Activated CD4-positive, alpha-beta T cell treated with anti-CD3 and anti-CD28 coated beads, Interleukin-2, amount 10 ng/mL, durations not matched to agents 7 days and 5 days (primary cell): Measurements from ENCODE around the gene PTRH1. TPM values are rescaled to one million over a fixed set of nuclear protein-coding genes. Genes with fewer than 3 reads are reported as not detected.
A peak's percentile ranks its signal among the peaks of the same experiment; 100 is the strongest.
"Not testable (repeated sequence)": the region's sequence is repeated elsewhere in the genome, so short reads cannot be mapped to it uniquely, and the experiment has no call there.

Experiments used
- CTCF ChIA-PET: fragments of 350-600 bp; sonication (Branson Sonifier 250); formaldehyde crosslinking; loops from one replicate; lab custom pipeline; 2021; ENCODE audit warnings: antibody characterized with exemption; lab: Charles Lee
- POLR2A ChIA-PET: fragments of 350-600 bp; sonication (Branson Sonifier 250); formaldehyde crosslinking; loops from one replicate; lab custom pipeline; 2021; ENCODE audit warnings: antibody characterized with exemption; lab: Charles Lee
- DNase-seq: peaks from one replicate; pipeline ENCODE4 v3.0.0-alpha.2; 2020
- H3K27ac Mint-ChIP-seq: one replicate; pipeline ENCODE4 v1.8.0; 2021; ENCODE audit warnings: mild to moderate bottlenecking, moderate library complexity, mixed read lengths
- H3K27me3 Mint-ChIP-seq: one replicate; pipeline ENCODE4 v1.8.0; 2021; ENCODE audit warnings: mixed read lengths
- H3K36me3 Mint-ChIP-seq: one replicate; pipeline ENCODE4 v1.8.0; 2021; ENCODE audit warnings: low read depth, mixed read lengths
- H3K4me1 Mint-ChIP-seq: one replicate; pipeline ENCODE4 v1.8.0; 2021; ENCODE audit warnings: mixed read lengths
- H3K4me3 Mint-ChIP-seq: one replicate; pipeline ENCODE4 v1.8.0; 2021; ENCODE audit warnings: mild to moderate bottlenecking, moderate library complexity, mixed read lengths
- H3K9me3 Mint-ChIP-seq: one replicate; pipeline ENCODE4 v1.8.0; 2021; ENCODE audit warnings: mixed read lengths
- total RNA-seq, 2 experiments: library from RNA; stranded (reverse); gene quantifications; one replicate each; pipeline ENCODE4 v1.2.3, GENCODE V29; 2021

Gene PTRH1, protein sequence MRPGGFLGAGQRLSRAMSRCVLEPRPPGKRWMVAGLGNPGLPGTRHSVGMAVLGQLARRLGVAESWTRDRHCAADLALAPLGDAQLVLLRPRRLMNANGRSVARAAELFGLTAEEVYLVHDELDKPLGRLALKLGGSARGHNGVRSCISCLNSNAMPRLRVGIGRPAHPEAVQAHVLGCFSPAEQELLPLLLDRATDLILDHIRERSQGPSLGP
- 10 to 100 TPM in 1 of 2 experiments, 1 to 10 TPM in 1; 8.7 to 11.0 TPM for total RNA-seq

DNA sequence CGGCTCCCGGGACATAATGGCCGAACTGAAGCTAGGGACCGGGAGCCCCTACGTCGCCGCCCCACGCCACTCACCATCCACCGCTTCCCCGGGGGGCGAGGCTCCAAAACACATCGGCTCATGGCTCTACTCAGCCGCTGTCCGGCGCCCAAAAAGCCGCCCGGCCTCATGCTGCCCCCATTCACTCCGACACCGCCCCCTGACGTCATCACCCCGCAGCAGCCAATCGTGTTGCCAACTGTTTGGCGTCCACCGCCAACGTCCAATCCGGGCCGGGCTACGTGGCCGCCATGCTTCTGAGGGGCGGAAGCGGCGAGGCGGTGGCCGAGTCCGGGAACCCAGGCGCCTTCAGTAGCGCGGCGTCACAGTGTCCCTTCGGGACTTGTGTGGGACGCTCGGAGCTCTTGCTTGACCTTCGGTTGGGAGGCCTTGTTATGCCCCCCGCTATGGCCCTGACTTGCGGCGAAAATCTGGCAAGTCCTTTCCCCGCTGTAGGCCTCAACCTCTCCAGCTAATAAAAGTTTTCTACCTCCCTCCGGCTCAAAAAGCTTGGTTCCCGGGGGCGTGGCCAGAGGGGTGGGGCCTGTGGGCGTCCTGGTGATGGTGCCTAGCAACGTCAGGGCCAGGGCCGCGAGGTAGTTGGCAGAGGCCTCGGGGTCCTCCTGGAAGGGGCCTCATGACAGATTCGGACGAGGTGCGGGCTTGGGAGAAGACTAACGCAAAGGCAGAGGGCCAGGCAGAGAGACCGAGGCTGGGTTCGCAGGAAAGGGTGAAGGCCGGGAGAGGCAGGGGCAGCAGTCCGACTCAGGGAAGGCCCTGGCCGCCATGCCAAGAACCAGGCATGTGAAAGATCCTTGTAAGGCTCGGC lies at the start of gene PTRH1, which contains the start of gene TTC16:
Gene PTRH1 (minus strand): TSS at position 194 of the 868 bp plus-strand sequence. CDS start 24 bp downstream, at position 170.
Gene TTC16 (plus strand): TSS at position 610 of the 868 bp plus-strand sequence. CDS start 67 bp downstream, at position 677.
- Mint-ChIP-seq H3K36me3 (peaks cover 2% of the 10 kb centered on the region), H3K4me3 (peak within 1 kb of the TSS; percentile 90), H3K27ac (peak within 1 kb of the TSS; percentile 88), H3K27me3 (no peaks in the 10 kb centered on the region), H3K4me1 (peaks cover 36% of the 10 kb centered on the region), H3K9me3 (no peaks in the 10 kb centered on the region)
- CTCF ChIA-PET, result interaction anchor here (0.5 to 3.6 kb wide), 6 partner anchors 10 to 206 kb away, joined by 3 to 31 read pairs (median 6); partner anchors contain the start of gene TOR2A
- POLR2A ChIA-PET, result no interaction called here
- peak; percentile 98 for DNase-seq

DNA sequence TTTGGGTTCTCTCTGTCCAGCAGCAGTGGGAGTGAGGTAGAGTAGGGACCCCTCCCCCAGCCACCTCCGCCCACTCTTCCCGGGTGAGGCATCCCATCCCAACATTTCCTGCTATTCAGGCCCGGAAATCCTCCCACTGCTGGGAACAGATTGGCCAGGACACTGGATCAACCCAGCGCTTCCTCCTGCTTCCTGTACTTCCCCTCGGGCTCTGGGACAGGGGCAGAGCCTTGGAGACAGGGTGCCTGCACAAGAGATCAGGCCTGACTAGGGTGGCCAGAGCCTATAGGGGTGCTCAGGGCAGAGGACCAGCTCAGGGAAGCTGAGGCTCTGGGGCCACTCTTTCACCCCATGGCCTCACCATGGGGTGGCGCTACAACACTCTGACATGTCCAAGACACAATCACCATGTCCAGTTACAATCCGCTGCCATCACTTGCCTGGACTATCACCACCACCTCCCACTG lies 48.5 kb upstream of the PTRH1 start:
- Mint-ChIP-seq H3K9me3 (no peaks in the 10 kb centered on the region), H3K4me3 (no peak overlapping the region), H3K36me3 (peaks cover 63% of the 10 kb centered on the region), H3K27ac (no peak overlapping the region), H3K4me1 (peaks cover 57% of the 10 kb centered on the region), H3K27me3 (no peaks in the 10 kb centered on the region)
- CTCF ChIA-PET, result interaction anchor here (0.6 to 2.3 kb wide), 6 partner anchors 10 to 157 kb away, joined by 3 to 8 read pairs (median 4); partner anchors contain the start of gene TOR2A
- peak; percentile 30 for DNase-seq
- POLR2A ChIA-PET, result no interaction called here

DNA sequence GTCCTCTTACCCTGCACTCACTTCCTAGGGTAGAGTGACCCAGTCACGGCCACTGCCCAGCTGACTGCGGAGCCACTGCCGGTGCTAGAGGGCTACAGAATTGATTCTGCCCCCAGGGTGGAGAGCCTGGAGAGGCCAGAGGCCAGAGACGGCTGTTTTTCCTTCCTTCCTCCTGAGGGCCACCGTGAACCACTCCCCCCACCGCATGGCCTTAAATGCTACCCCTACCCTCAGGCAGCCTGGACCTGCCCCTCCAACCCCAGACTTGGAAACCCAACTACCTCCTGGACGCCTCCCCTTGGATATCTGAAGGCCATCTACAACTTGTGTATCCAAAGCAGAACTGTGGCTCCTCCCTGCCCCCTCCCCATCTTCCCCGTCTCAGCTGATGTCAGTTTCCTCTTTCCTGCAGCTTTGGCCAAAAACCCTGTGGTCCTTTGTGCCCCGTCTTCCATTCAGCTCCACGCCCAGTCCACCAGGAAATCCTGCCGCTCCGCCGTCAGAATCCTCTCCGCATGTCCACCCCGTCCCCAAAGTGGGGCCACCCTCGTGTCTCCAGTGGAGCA lies 46.7 kb upstream of the PTRH1 start:
- ChIA-PET POLR2A (no interaction called here), CTCF (interaction anchor here (2.3 to 3.2 kb wide), 2 partner anchors 28 to 107 kb away, joined by 8 to 13 read pairs; partner anchors contain the start of gene TOR2A)
- peaks cover 54% of the 10 kb centered on the region for H3K36me3 Mint-ChIP-seq
- H3K27ac Mint-ChIP-seq, result no peak overlapping the region
- no peaks in the 10 kb centered on the region for H3K27me3 Mint-ChIP-seq
- peaks cover 42% of the 10 kb centered on the region for H3K4me1 Mint-ChIP-seq
- H3K9me3 Mint-ChIP-seq, result no peaks in the 10 kb centered on the region
- DNase-seq, result no peak
- H3K4me3 Mint-ChIP-seq, result peak overlapping the region; percentile 13

DNA sequence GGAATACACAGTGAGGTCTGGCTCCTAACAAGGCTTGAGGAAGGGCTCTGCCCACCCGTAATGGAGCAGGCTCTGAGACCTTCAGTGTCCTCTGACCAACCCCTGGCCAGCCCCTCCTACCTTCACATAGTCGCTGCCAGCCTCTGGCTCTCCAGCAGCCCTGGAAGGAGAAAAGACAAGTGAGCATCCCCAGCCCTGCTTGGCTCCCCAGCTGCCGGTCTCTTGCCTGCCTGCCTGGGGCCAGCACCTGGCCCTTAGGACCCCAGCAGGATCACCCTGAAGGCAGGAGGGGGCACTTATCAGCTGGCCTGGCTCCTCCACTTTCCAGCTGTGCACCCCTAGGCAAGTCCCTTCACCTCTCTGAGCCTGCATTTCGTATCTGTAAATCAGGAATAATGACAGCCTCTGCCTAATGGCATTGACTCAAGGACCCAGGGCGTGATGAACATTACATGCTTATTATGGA lies 46.1 kb upstream of the PTRH1 start:
- no peak overlapping the region for H3K27ac Mint-ChIP-seq
- no peaks in the 10 kb centered on the region for H3K9me3 Mint-ChIP-seq
- no peaks in the 10 kb centered on the region for H3K27me3 Mint-ChIP-seq
- no peak overlapping the region for H3K4me3 Mint-ChIP-seq
- POLR2A ChIA-PET, result no interaction called here
- CTCF ChIA-PET, result interaction anchor here (3.2 kb wide), 1 partner anchor 27 kb away, joined by 13 read pairs; the partner anchor contains the start of gene TOR2A
- H3K4me1 Mint-ChIP-seq, result peaks cover 37% of the 10 kb centered on the region
- DNase-seq, result no peak
- H3K36me3 Mint-ChIP-seq, result peaks cover 47% of the 10 kb centered on the region

DNA sequence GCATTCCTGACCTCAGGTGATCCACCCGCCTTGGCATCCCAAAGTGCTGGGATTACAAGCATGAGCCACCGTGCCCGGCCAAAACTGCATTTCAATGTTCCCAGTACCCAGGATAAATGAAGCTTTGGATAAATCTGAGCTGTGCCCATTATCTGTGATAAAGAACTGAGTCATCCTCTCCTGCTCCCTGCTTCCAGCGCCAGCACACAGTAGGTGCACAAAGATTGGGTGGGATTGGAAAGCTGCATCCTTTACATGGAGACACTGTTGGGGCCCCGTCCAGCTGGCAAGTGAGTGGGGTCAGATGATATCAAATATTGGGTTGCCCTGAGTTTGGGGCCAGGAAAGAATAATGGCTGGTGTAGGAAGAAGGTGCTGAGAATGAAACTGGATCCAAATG lies 45.6 kb upstream of the PTRH1 start:
- DNase-seq, result no peak
- Mint-ChIP-seq H3K27me3 (no peaks in the 10 kb centered on the region), H3K4me1 (peaks cover 32% of the 10 kb centered on the region), H3K4me3 (no peak overlapping the region), H3K36me3 (peaks cover 43% of the 10 kb centered on the region), H3K9me3 (no peaks in the 10 kb centered on the region), H3K27ac (no peak overlapping the region)
- ChIA-PET CTCF (interaction anchor here (3.2 kb wide), 1 partner anchor 27 kb away, joined by 13 read pairs; the partner anchor contains the start of gene TOR2A), POLR2A (no interaction called here)

DNA sequence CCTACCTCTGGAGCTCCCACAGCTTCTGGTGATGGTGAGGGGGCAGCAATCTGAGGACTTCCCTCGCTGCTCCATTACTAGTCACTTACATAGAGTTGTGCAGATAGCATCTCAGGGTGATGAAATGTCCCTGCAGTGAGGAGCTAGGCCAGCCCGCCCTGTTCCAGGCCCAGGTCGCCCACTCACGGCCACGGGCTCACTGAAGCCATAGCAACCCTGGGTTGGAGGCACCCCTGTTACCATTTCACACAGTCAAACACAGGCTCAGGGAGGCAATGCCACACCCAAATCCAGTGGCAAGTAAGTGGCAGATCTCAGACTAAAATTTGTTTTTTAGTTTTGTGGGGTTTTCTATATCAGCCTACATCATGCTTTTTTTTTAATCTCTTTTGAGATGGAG lies 43.4 kb upstream of the PTRH1 start:
- Mint-ChIP-seq H3K27ac (no peak overlapping the region), H3K4me3 (no peak overlapping the region), H3K4me1 (peaks cover 17% of the 10 kb centered on the region), H3K9me3 (no peaks in the 10 kb centered on the region), H3K36me3 (peaks cover 28% of the 10 kb centered on the region), H3K27me3 (no peaks in the 10 kb centered on the region)
- no peak for DNase-seq
- ChIA-PET CTCF (interaction anchor here (0.7 to 2.2 kb wide), 3 partner anchors 8 to 16 kb away, joined by 3 to 5 read pairs (median 3); no protein-coding TSS in a partner anchor), POLR2A (interaction anchor here (0.5 kb wide), 1 partner anchor 260 kb away, joined by 3 read pairs; no protein-coding TSS in a partner anchor)

DNA sequence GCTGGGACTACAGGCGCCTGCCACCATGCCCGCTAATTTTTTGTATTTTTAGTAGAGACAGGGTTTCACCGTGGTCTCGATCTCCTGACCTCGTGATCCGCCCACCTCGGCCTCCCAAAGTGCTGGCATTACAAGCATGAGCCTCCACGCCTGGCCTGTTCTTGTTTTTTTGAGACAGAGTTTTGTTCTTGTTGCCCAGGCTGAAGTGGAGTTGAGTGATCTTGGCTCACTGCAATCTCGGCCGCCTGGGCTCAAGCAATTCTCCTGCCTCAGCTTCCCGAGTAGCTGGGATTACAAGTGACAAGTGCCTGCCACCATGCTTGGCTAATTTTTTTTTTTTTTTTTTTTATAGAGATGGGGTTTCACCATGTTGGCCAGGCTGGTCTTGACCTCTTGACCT lies 41.3 kb upstream of the PTRH1 start:
- CTCF ChIA-PET, result interaction anchor here (0.5 to 2.2 kb wide), 5 partner anchors 9 to 368 kb away, joined by 3 to 5 read pairs (median 4); no protein-coding TSS in a partner anchor
- DNase-seq, H3K9me3 Mint-ChIP-seq, H3K27me3 Mint-ChIP-seq, H3K27ac Mint-ChIP-seq, H3K4me3 Mint-ChIP-seq, H3K4me1 Mint-ChIP-seq, POLR2A ChIA-PET: not testable (repeated sequence)
- H3K36me3 Mint-ChIP-seq, result peaks cover 12% of the 10 kb centered on the region

DNA sequence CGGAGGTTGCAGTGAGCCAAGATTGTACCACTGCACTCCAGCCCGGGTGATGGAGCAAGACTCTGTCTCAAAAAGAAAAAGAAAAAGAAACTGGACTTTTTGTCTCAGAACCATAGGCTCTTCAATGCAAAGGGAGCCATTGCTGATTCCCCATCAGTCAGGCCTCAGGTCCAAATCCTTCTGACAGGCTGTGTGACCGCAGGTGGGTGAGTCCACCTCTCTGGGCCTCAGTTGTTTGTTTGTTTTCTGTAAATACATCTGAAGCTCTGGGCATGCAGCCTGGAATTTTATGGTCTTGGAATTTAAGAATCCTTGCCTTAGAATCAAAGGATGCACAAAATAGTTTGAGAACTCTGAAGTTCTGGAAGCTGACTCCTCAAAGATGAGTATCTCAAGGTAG lies 40.8 kb upstream of the PTRH1 start:
- Mint-ChIP-seq H3K27me3 (no peaks in the 10 kb centered on the region), H3K9me3 (no peaks in the 10 kb centered on the region), H3K4me1 (peaks cover 3% of the 10 kb centered on the region), H3K27ac (no peak overlapping the region), H3K4me3 (no peak overlapping the region), H3K36me3 (peaks cover 12% of the 10 kb centered on the region)
- DNase-seq, result no peak
- ChIA-PET POLR2A (no interaction called here), CTCF (interaction anchor here (0.6 to 1.6 kb wide), 3 partner anchors 10 to 209 kb away, joined by 4 read pairs; no protein-coding TSS in a partner anchor)

DNA sequence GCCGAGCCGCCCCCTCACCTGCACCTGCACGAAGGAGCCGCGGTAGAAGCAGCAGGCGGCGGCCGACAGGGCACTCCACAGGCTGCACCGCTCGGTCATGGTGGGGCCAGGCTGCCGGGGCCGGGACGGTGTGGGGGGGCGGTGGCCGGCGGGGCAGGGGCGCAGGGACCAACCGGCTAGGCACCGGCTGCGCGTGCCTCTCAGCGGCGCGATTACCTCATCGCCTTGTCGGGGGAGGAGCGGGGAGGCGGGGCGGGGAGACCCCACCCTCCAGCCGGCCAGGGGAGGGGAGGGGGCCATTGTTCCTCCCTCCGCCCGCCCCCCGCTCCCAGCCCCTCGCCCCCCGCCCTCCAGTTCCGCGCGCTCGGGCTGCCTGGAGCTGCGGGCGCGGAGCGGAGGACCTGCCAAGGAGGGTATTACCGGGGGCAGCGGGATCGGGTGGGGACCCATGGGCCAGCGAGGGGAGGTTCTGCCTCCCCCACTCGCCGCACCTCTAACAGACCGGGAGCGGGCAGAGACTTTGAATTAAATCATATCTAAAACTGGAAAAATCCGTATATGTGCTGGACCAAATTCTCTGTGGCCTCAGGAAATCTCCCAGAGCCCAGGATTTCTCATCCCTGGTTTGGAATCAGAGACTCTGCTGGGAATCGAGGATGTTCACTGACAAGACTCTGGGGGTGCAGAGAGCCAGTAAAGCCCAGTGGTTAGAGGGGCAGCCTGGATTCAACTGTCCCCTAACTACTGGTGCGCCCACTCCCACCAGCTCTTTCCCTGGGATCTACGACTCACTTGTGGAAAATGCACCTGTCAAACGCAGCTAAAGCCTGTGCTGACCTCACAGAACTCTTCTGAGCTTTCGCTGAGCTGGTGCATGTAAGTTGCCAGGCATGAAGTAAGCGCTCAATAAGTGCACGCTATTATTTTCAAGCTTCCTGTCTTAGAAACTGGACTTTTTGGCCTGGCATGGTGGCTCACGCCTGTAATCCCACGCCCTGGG lies 39.9 kb upstream of the PTRH1 start:
- no peak overlapping the region for H3K27ac Mint-ChIP-seq
- ChIA-PET POLR2A (no interaction called here), CTCF (no interaction called here)
- DNase-seq, result no peak
- H3K9me3 Mint-ChIP-seq, result no peaks in the 10 kb centered on the region
- peaks cover 3% of the 10 kb centered on the region for H3K4me1 Mint-ChIP-seq
- H3K4me3 Mint-ChIP-seq, result no peak overlapping the region
- H3K36me3 Mint-ChIP-seq, result peaks cover 15% of the 10 kb centered on the region
- H3K27me3 Mint-ChIP-seq, result no peaks in the 10 kb centered on the region

DNA sequence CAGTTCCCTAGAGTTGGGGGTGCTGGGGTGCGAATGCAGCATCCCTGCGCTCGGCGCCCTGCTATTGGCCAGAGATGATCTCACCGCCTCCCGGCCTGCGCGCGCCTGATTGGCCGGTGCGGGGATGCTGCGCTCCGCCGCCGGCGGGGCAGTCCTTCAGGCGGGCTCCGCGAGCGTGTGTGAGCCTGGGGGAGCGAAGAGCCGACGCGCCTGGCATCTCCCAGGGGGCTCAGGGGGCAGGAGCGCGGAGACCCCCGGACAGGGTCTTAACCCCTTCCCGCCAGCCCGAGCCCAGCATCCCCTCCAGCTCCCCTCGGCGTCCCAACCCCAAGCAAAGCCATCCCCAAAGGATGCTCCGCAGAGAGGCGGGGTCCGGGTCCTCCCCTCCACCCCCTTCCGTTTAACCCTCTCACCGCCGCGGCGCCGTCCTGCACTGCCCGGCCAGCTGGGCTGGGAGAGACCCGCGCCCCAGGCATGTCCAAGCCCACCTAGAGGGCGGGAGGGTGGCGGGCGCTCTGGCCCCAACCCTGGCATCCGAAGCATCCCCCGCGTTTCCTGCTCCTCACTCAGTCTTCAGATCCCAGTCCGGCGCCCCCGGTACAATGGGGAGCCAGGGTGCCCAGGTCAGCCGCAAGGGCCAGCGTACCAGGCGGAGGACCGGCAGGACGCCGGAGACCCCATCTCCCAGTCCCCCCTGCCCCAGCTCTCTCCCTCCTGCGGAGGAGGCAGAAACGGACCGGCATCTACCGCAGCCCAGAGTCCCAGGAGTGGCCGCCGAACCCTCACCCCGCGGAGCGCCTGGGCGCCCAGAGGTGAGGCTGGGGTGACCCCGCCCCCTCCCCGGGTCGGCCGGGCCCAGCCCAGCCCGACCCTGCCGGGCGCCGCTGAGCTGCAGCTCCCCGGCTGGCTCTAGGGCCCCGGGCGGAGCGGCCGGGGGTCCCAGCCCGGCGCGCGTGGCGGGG lies 38.9 kb upstream of the PTRH1 start:
- ChIA-PET POLR2A (no interaction called here), CTCF (interaction anchor here (0.7 to 1.6 kb wide), 3 partner anchors 9 to 20 kb away, joined by 3 to 5 read pairs (median 3); partner anchors contain the start of gene TOR2A)

More for the DNA sequence above, 38.9 kb upstream of the PTRH1 start:
- Mint-ChIP-seq H3K27me3 (no peaks in the 10 kb centered on the region), H3K9me3 (no peaks in the 10 kb centered on the region), H3K36me3 (peaks cover 20% of the 10 kb centered on the region), H3K27ac (no peak overlapping the region), H3K4me3 (no peak overlapping the region), H3K4me1 (peaks cover 3% of the 10 kb centered on the region)
- DNase-seq, result no peak
